H9 (cell line): Measurements from ENCODE around the gene ANKRD16. TPM values are rescaled to one million over a fixed set of nuclear protein-coding genes. Genes with fewer than 3 reads are reported as not detected.

Experiments used
- DNase-seq: peaks from one replicate; pipeline ENCODE4 v3.0.0-alpha.2; 2017
- H2AFZ ChIP-seq: one replicate; pipeline ENCODE4 v1.6.1; 2013; ENCODE audit warnings: mild to moderate bottlenecking, low read length, control low read depth, moderate library complexity
- H2AK5ac ChIP-seq: 2 replicates; pipeline ENCODE4 v1.6.1; 2013; ENCODE audit warnings: low read length, control low read depth, mixed read lengths; ENCODE audit not compliant: insufficient read length
- H2BK120ac ChIP-seq: one replicate; pipeline ENCODE4 v1.6.1; 2013; ENCODE audit warnings: low read depth, mild to moderate bottlenecking, low read length, control low read depth, inconsistent platforms; ENCODE audit not compliant: poor library complexity, severe bottlenecking
- H2BK12ac ChIP-seq: 2 replicates; pipeline ENCODE4 v1.6.1; 2013; ENCODE audit warnings: low read length, control low read depth, mixed read lengths, low read depth; ENCODE audit not compliant: insufficient read length
- H2BK15ac ChIP-seq: 2 replicates; pipeline ENCODE4 v1.6.1; 2013; ENCODE audit warnings: low read depth, low read length, control low read depth
- H2BK20ac ChIP-seq: one replicate; pipeline ENCODE4 v1.6.1; 2013; ENCODE audit warnings: low read depth, mild to moderate bottlenecking, low read length, control low read depth, inconsistent platforms; ENCODE audit not compliant: poor library complexity, severe bottlenecking
- H2BK5ac ChIP-seq: 2 replicates; pipeline ENCODE4 v1.6.1; 2013; ENCODE audit warnings: low read length, control low read depth, mixed read lengths; ENCODE audit not compliant: insufficient read length
- H3K14ac ChIP-seq: 2 replicates; pipeline ENCODE4 v1.6.1; 2013; ENCODE audit warnings: low read length, control low read depth; ENCODE audit not compliant: insufficient read depth
- H3K18ac ChIP-seq: 2 replicates; pipeline ENCODE4 v1.6.1; 2013; ENCODE audit warnings: low read depth, mild to moderate bottlenecking, mixed read lengths, low read length, control low read depth; ENCODE audit not compliant: insufficient read length
- H3K23ac ChIP-seq: 2 replicates; pipeline ENCODE4 v1.6.1; 2013; ENCODE audit warnings: low read length, control low read depth, mixed read lengths, low read depth; ENCODE audit not compliant: insufficient read length
- H3K23me2 ChIP-seq: 2 replicates; pipeline ENCODE4 v1.6.1; 2013; ENCODE audit warnings: low read depth, mild to moderate bottlenecking, mixed read lengths, low read length, control low read depth; ENCODE audit not compliant: insufficient read length, poor library complexity, severe bottlenecking
- H3K27ac ChIP-seq: 2 replicates; pipeline ENCODE4 v1.5.1; 2013; ENCODE audit warnings: low read length, control low read depth, mixed read lengths, low read depth; ENCODE audit not compliant: insufficient read length
- H3K27me3 ChIP-seq: 2 replicates; pipeline ENCODE4 v1.6.1; 2013; ENCODE audit warnings: low read length, control low read depth, inconsistent platforms; ENCODE audit not compliant: insufficient read depth
- H3K4ac ChIP-seq: 2 replicates; pipeline ENCODE4 v1.6.1; 2013; ENCODE audit warnings: low read depth, mild to moderate bottlenecking, control low read depth, inconsistent platforms, low read length, moderate library complexity
- H3K4me1 ChIP-seq: 2 replicates; pipeline ENCODE4 v1.6.1; 2013; ENCODE audit warnings: low read length, control low read depth, inconsistent platforms; ENCODE audit not compliant: insufficient read depth
- H3K4me2 ChIP-seq: 2 replicates; pipeline ENCODE4 v1.6.1; 2013; ENCODE audit warnings: low read length, control low read depth, mixed read lengths; ENCODE audit not compliant: insufficient read length, insufficient read depth
- H3K56ac ChIP-seq: 2 replicates; pipeline ENCODE4 v1.6.1; 2013; ENCODE audit warnings: low read depth, mild to moderate bottlenecking, mixed read lengths, low read length, control low read depth; ENCODE audit not compliant: insufficient read length
- H3K79me1 ChIP-seq: 2 replicates; pipeline ENCODE4 v1.6.1; 2013; ENCODE audit warnings: low read depth, mild to moderate bottlenecking, moderate library complexity, low read length, control low read depth, inconsistent platforms; ENCODE audit not compliant: insufficient read depth, poor library complexity, severe bottlenecking
- H3K79me2 ChIP-seq: 2 replicates; pipeline ENCODE4 v1.6.1; 2013; ENCODE audit warnings: low read length, control low read depth, inconsistent platforms; ENCODE audit not compliant: insufficient read depth
- H3K9ac ChIP-seq: 2 replicates; pipeline ENCODE4 v1.6.1; 2013; ENCODE audit warnings: low read length, control low read depth, mixed read lengths; ENCODE audit not compliant: insufficient read length; ENCODE audit errors: extremely low read depth
- H3K9me3 ChIP-seq: one replicate; pipeline ENCODE4 v1.6.1; 2013; ENCODE audit warnings: low read depth, low read length, inconsistent platforms; ENCODE audit not compliant: control insufficient read depth
- H3T11ph ChIP-seq: one replicate; pipeline ENCODE4 v1.6.1; 2013; ENCODE audit warnings: mild to moderate bottlenecking, low read length, control low read depth, inconsistent platforms
- H4K20me1 ChIP-seq: one replicate; pipeline ENCODE4 v1.6.1; 2013; ENCODE audit not compliant: control insufficient read depth, insufficient read length, insufficient read depth
- H4K5ac ChIP-seq: 2 replicates; pipeline ENCODE4 v1.6.1; 2013; ENCODE audit warnings: low read depth, mild to moderate bottlenecking, mixed read lengths, low read length, control low read depth; ENCODE audit not compliant: insufficient read length
- H4K8ac ChIP-seq: replicated peaks from 2 replicates; pipeline ENCODE4 v1.6.1; 2013; ENCODE audit warnings: low read length, control low read depth, mixed read lengths, low read depth; ENCODE audit not compliant: insufficient read length
- H4K91ac ChIP-seq: 2 replicates; pipeline ENCODE4 v1.6.1; 2013; ENCODE audit warnings: low read depth, mild to moderate bottlenecking, moderate library complexity, mixed read lengths, low read length, control low read depth; ENCODE audit not compliant: insufficient read length
- H3K27ac Mint-ChIP-seq, 3 experiments: 2 replicates in 2 of 3; 3 replicates in 1 of 3; pipeline ENCODE4 v1.8.0; 2020 to 2021; ENCODE audit warnings: mixed read lengths in 3 of 3, mild to moderate bottlenecking in 1 of 3, moderate library complexity in 1 of 3
- H3K27me3 Mint-ChIP-seq: 2 replicates; pipeline ENCODE4 v1.8.0; 2021; ENCODE audit warnings: low read depth, mild to moderate bottlenecking, moderate library complexity, mixed read lengths
- H3K36me3 Mint-ChIP-seq, 3 experiments: 2 replicates in 2 of 3; 3 replicates in 1 of 3; pipeline ENCODE4 v1.8.0; 2020 to 2021; ENCODE audit warnings: low read depth in 3 of 3, mixed read lengths in 3 of 3; ENCODE audit not compliant: insufficient read depth in 1 of 3
- H3K4me1 Mint-ChIP-seq, 2 experiments: 2 replicates each; pipeline ENCODE4 v1.8.0; 2020; ENCODE audit warnings: mixed read lengths in 2 of 2
- H3K4me3 Mint-ChIP-seq, 2 experiments: 2 replicates in 1 of 2; 3 replicates in 1 of 2; pipeline ENCODE4 v1.8.0; 2020 to 2021; ENCODE audit warnings: mild to moderate bottlenecking in 2 of 2, mixed read lengths in 2 of 2, moderate library complexity in 1 of 2
- H3K9me3 Mint-ChIP-seq, 2 experiments: 2 replicates in 1 of 2; 3 replicates in 1 of 2; pipeline ENCODE4 v1.8.0; 2020; ENCODE audit warnings: mild to moderate bottlenecking in 2 of 2, mixed read lengths in 2 of 2, moderate library complexity in 1 of 2
- CTCF ChIP-seq: fragments of 200-600 bp; sonication (generic); conservative IDR thresholded peaks from 3 replicates; pipeline ENCODE4 v1.8.0; 2021; ENCODE audit warnings: antibody characterized with exemption, mild to moderate bottlenecking
- WGBS: extraction: QIAGEN DNeasy Blood & Tissue Kit; methylation state at CpG from one replicate; pipeline ENCODE4 v1.1.7; 2013; ENCODE audit warnings: missing lambda C conversion rate, low lambda C conversion rate, mixed read lengths; ENCODE audit not compliant: insufficient read length; ENCODE audit errors: extremely low coverage; 5-methylcytosine and 5-hydroxymethylcytosine counted together
- total RNA-seq: library from RNA; stranded (reverse); gene quantifications from 2 replicates; pipeline ENCODE4 v1.2.1, GENCODE V29; 2021

Gene ANKRD16
- total RNA-seq, 1 experiment from 2014 or later, result 11.4 TPM

DNA sequence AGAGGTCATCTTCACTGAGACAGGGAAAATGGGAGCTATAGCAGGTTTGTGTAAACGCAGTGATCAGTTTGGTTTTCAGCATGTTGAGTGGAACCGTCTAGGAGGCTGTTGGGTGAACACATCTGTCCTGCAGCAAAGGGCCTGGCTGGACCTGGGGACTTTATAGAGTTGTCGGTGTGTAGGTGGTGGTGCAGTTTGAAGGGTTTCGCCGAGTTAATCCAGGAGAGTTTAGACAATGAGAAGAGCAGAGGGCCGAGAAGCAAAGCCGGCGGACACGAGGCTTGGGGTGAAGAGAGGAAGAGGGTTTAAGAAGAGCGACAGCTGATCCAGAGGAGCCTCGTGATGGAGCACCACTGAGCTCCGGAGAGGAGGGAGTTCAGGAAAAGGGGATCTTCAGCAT, 48.6 kb upstream of the ANKRD16 start:
- Histone ChIP-seq H3K23me2 (peaks cover under 1% of the 10 kb centered on the region), H3K14ac (no peak overlapping the region), H2BK12ac (no peak overlapping the region), H3K9me3 (no peaks in the 10 kb centered on the region), H3T11ph (no peak overlapping the region), H3K4me2 (no peak overlapping the region), H4K8ac (no peak overlapping the region), H2BK120ac (no peak overlapping the region), H3K23ac (no peak overlapping the region), H3K27ac (no peak overlapping the region), H4K5ac (no peak overlapping the region), H3K4ac (no peak overlapping the region), H2BK15ac (no peak overlapping the region), H4K20me1 (no peaks in the 10 kb centered on the region), H3K79me2 (no peaks in the 10 kb centered on the region), H2BK20ac (no peak overlapping the region), H2BK5ac (no peak overlapping the region), H3K4me1 (no peaks in the 10 kb centered on the region), H3K9ac (no peak overlapping the region), H3K18ac (no peak overlapping the region), H2AFZ (no peak overlapping the region), H4K91ac (no peak overlapping the region), H2AK5ac (no peak overlapping the region), H3K56ac (no peak overlapping the region), H3K79me1 (no peaks in the 10 kb centered on the region), H3K27me3 (no peaks in the 10 kb centered on the region)
- TF ChIP-seq CTCF, result no peak
- no peak for DNase-seq
- Mint-ChIP-seq H3K36me3 (peaks cover 12 to 43% (median 43%) of the 10 kb centered on the region in 3 experiments; a peak in 6 of 7 replicates), H3K4me1 (peaks cover 2 to 6% of the 10 kb centered on the region in 2 experiments; a peak in 2 of 4 replicates), H3K4me3 (no peak overlapping the region), H3K27ac (peak overlapping the region in 1 of 3 experiments; percentile 50; a peak in 3 of 7 replicates), H3K9me3 (no peaks in the 10 kb centered on the region), H3K27me3 (no peaks in the 10 kb centered on the region)
- no CpG with 5 or more reads among the region's 12 CpGs for WGBS
